Gastroesophageal sphincter (tissue), 3 donors: ENCODE measurements around the gene OPRL1.

Experiments used
- CTCF ChIP-seq, 4 experiments: fragments of 200-600 bp in 2 of 4; fragments of 450-650 bp in 2 of 4; sonication (generic) in 1 of 4; IDR thresholded peaks; one replicate each; pipeline ENCODE4 v1.5.1; 2017 to 2019; ENCODE audit warnings: antibody characterized with exemption in 4 of 4, mild to moderate bottlenecking in 2 of 4, moderate library complexity in 2 of 4
- EP300 ChIP-seq: sonication (generic); formaldehyde crosslinking; IDR thresholded peaks from one replicate; pipeline ENCODE4 v1.6.1; 2017; ENCODE audit warnings: antibody characterized with exemption, mild to moderate bottlenecking
- POLR2A ChIP-seq, 2 donors: fragments of 450-650 bp; IDR thresholded peaks; one replicate each; pipeline ENCODE4 v1.6.1; 2017; ENCODE audit warnings: antibody characterized with exemption in 2 of 2, mild to moderate bottlenecking in 2 of 2, moderate library complexity in 1 of 2
- POLR2AphosphoS5 ChIP-seq: sonication (generic); formaldehyde crosslinking; IDR thresholded peaks from one replicate; pipeline ENCODE4 v1.6.1; 2017; ENCODE audit warnings: antibody characterized with exemption

GRCh38 chr20:64041040-64041780 lies 38.7 kb upstream of the OPRL1 start:
- TF ChIP-seq CTCF (IDR thresholded peaks at IDR 0.05) (no peak), POLR2AphosphoS5 (no peak), POLR2A (IDR thresholded peaks at IDR 0.05) (no peak), EP300 (no peak)
